Immature natural killer cell (primary cell): Measurements from ENCODE around the gene PIK3R3. TPM values are rescaled to one million over a fixed set of nuclear protein-coding genes. Genes with fewer than 3 reads are reported as not detected.
A peak's percentile ranks its signal among the peaks of the same experiment; 100 is the strongest.

Source experiments
- DNase-seq, 3 donors: peaks; one replicate each; pipeline ENCODE4 v3.0.0; 2022; ENCODE audit warnings: mixed read lengths in 1 of 3
- H3K27ac Mint-ChIP-seq, 6 donors: one replicate each; pipeline ENCODE4 v1.8.0; 2020; ENCODE audit warnings: mixed read lengths in 6 of 6, mild to moderate bottlenecking in 5 of 6, inconsistent platforms in 4 of 6, moderate library complexity in 3 of 6
- H3K27me3 Mint-ChIP-seq, 3 donors: one replicate each; pipeline ENCODE4 v1.8.0; 2020 to 2021; ENCODE audit warnings: low read depth in 3 of 3, mild to moderate bottlenecking in 3 of 3, mixed read lengths in 3 of 3, moderate library complexity in 3 of 3, inconsistent platforms in 1 of 3
- H3K36me3 Mint-ChIP-seq, 3 donors: one replicate each; pipeline ENCODE4 v1.8.0; 2020; ENCODE audit warnings: mixed read lengths in 3 of 3, inconsistent platforms in 2 of 3, mild to moderate bottlenecking in 2 of 3
- H3K4me1 Mint-ChIP-seq, 2 donors: one replicate each; pipeline ENCODE4 v1.8.0; 2020; ENCODE audit warnings: inconsistent platforms in 2 of 2, mild to moderate bottlenecking in 2 of 2, mixed read lengths in 2 of 2, moderate library complexity in 1 of 2
- H3K4me3 Mint-ChIP-seq, 5 donors: one replicate each; pipeline ENCODE4 v1.8.0; 2020; ENCODE audit warnings: mild to moderate bottlenecking in 5 of 5, mixed read lengths in 5 of 5, inconsistent platforms in 3 of 5, moderate library complexity in 3 of 5
- H3K9me3 Mint-ChIP-seq, 6 donors: one replicate each; pipeline ENCODE4 v1.8.0; 2020; ENCODE audit warnings: mild to moderate bottlenecking in 6 of 6, mixed read lengths in 6 of 6, inconsistent platforms in 4 of 6, moderate library complexity in 3 of 6
- polyA plus RNA-seq, 3 donors: library from polyadenylated mRNA; unstranded; fragments of 300-500 nt; fragmentation: Illumina TruSeq; gene quantifications; one replicate each; pipeline ENCODE4 v1.2.3, GENCODE V29; 2021

Gene PIK3R3
- polyA plus RNA-seq, result 1 to 10 TPM; 1.6 to 7.7 (median 3.7) TPM

DNA sequence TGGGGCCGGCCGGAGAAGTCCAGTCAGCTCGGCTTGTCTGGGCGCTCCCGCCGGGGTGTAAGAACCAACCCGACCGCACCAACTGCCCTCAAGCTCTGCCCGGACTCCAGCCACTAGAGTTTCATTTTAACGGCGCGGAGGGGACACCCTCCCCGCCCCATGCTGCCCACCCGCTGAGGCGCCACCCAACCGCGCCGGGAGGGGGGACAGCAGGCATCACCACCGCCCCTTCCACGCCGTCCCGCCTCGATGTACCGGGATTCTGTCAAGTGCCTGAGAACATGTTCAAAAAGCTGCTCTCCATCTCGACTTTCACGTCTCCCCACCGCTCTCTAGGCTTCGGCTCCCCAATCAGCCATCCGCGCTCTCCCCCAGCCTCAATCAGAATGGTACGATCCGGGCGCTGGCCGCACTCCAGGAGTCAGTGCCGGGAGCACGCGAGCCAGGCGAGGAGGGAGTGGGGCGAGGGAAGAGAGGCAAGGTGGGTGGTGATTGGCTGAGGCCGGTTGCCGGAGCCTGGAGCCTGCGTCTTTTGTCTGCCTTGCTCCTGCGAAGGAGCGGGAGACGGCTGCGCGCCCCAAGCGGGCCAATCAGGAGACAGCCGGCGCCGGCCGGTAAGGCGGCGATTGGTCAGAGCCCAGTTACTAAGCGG, at the start of gene PIK3R3:
Gene PIK3R3, minus strand, starts transcription at position 101 of the 652 bp plus-strand sequence. CDS start 677 bp downstream, outside the sequence.
- peaks cover 0 to 3% (median 0%) of the 10 kb centered on the region in 3 donors for H3K36me3 Mint-ChIP-seq
- H3K4me3 Mint-ChIP-seq, result peak within 1 kb of the TSS; percentile 99 to 100 (median 100)
- peaks cover 22 to 34% of the 10 kb centered on the region in 2 donors for H3K4me1 Mint-ChIP-seq
- peaks cover 0 to 2% (median 0%) of the 10 kb centered on the region in 6 donors for H3K9me3 Mint-ChIP-seq
- peaks cover 7 to 16% (median 10%) of the 10 kb centered on the region in 3 donors for H3K27me3 Mint-ChIP-seq
- peak; percentile 83 to 88 (median 86) for DNase-seq
- H3K27ac Mint-ChIP-seq, result peak within 1 kb of the TSS; percentile 97 to 100 (median 98)

DNA sequence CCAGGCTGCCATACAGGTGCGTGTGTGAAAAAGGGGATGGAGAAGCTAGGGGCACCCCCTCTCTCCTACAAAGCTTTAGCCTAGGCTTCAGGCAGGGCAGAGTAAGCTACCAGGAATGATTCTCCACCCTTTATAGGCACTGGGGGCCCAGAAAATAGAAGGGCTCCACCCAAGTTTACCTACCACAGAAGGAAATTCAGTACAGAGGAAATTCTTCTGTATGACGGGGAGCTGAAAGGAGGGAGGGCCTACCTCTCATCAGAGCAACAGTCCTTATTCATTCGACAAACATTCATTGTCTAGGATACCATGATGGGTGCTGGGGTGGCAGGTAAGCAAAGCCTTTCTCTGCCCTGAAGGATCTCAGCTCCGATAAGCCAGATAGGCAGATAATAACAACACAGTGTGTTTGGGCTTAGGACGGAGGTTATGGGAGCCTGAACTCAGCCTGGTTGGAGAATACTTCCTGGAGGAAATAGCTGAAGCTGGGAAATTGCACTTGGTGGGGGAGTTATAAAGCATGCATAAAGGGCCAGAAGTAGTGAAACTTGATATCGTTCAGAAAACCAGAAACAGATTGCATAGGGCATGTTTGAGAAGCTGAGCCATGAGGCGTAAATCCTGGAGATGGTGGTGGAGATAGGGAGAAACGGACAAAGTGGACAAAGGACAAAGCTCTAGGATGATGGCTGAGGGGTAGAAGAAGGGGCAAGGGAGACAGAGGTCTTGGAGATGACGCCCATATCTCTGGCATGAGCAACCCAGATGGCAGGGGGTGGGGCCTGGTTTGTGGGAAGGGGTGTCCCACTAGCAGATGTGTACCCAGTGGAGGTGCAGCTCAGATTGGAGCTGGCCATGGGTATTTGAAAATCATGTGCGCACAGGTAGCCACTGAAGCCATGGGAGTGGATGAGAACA, 49.2 kb upstream of the PIK3R3 start:
- H3K36me3 Mint-ChIP-seq, result no peaks in the 10 kb centered on the region
- H3K27ac Mint-ChIP-seq, result no peak overlapping the region
- H3K9me3 Mint-ChIP-seq, result no peaks in the 10 kb centered on the region
- DNase-seq, result no peak
- peaks cover 21 to 23% of the 10 kb centered on the region in 2 donors for H3K4me1 Mint-ChIP-seq
- no peak overlapping the region for H3K4me3 Mint-ChIP-seq
- peaks cover 0 to 3% (median 0%) of the 10 kb centered on the region in 3 donors for H3K27me3 Mint-ChIP-seq

DNA sequence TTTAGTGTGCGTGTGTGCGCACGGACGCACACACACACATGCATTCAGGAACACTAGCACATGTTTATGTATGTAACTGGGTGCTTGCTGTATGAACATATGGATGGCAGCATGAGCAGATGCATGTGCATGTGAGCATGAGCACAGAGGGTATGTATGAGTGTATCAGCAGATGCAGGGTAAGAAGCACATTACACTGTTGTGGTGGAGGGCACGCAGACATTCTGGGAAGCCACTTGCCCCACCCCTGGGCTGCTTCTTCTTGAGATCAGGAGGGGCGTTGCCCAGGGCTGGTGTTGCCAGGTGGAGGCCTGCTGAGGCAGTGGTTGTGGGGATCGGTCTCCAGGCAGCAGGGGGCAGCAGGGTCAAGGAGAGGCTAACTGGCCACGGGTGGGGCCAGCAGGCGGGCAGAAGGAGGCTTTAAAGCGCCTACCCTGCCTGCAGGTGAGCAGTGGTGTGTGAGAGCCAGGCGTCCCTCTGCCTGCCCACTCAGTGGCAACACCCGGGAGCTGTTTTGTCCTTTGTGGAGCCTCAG, 47.7 kb upstream of the PIK3R3 start:
- Mint-ChIP-seq H3K36me3 (no peaks in the 10 kb centered on the region), H3K4me1 (peaks cover 17 to 18% of the 10 kb centered on the region in 2 donors), H3K27ac (no peak overlapping the region), H3K4me3 (no peak overlapping the region), H3K9me3 (no peaks in the 10 kb centered on the region), H3K27me3 (peaks cover 0 to 3% (median 0%) of the 10 kb centered on the region in 3 donors)
- DNase-seq, result no peak

DNA sequence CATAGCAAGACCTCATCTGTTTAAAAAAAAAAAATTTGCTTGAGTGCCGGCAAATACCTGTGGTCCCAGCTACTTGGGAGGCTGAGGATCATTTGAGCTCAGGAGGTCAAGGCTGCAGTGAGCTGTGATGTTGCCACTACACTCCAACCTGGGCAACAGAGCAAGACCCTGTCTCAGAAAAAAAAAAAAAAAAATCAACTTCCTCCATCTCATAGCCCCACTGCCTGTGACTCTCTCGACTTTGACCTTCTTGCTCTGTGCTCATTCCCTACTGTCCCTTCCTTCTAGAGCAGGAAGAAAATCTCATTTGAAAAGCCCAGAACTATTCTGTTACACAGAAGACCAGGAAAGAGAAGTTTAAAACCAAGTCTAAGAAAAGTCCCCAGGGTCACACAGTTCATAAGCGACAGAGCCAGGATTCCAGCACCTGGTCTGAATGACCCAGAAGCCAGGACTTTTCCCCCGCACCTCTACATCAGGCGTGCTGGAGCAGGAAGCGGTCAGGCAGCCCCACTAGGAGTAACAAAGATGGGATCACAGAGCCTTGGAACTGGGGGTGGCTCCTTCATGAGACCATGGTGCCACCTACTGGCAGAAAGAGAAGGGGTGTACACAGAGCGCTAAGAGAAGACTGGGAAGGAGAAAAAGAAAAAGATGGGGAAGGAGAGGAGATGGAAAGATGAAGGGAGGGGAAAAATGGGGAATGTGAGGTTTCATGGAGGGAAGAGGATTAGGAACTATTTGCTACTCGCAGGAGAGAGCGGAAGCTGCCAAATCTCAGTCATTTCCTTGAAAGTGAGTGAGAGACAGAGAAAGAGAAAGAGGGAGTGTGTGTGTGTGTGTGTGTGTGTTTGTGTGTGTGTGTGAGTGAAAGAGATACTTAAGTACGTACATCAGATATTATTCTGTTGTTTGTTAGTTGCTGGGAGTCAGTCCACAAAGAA, 47.0 kb upstream of the PIK3R3 start:
- Mint-ChIP-seq H3K27ac (no peak overlapping the region), H3K9me3 (no peaks in the 10 kb centered on the region), H3K36me3 (no peaks in the 10 kb centered on the region), H3K27me3 (peaks cover 0 to 1% (median 0%) of the 10 kb centered on the region in 3 donors), H3K4me3 (no peak overlapping the region), H3K4me1 (peaks cover 10 to 11% of the 10 kb centered on the region in 2 donors)
- peak; percentile 53 to 65 (median 58) for DNase-seq

DNA sequence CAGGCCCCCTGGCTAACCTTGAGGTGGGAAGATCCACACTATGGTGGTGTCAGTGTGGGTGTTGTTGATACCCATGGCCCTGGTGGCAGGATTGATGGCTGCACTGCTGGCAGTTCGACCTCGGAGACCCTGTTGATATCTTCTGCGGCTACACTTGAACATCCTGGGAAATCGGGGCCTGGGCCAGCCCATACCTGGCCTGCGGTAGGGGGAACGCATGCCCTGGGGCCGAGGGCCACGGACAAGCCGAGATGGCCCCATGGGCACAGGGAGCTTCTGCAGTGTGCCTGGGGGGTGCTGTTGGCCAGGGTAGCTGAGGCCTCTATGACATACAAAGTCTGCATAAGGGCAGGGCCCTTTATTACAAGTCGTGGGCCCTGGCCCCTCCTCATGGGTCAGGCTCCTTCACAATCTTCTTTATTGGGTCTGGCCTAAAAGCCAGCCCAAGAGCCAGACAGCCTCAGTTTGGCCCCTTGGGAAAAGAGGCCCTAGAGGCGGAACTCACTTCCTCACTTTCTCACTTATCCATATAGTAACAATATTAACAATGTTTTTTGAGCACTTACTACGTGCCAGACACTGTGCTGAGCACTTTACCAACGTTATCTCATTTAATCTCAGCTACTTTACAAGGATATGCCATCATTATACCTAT, 43.9 kb upstream of the PIK3R3 start, which contains the start of gene P3R3URF:
Gene P3R3URF, minus strand, starts transcription at position 278 of the 655 bp plus-strand sequence. Its CDS starts 17 bp downstream, at position 261.
- Mint-ChIP-seq H3K9me3 (peaks cover 0 to 1% (median 0%) of the 10 kb centered on the region in 6 donors), H3K4me1 (no peaks in the 10 kb centered on the region), H3K4me3 (no peak within 1 kb of the TSS), H3K27ac (no peak within 1 kb of the TSS), H3K27me3 (peaks cover 0 to 4% (median 2%) of the 10 kb centered on the region in 3 donors), H3K36me3 (no peaks in the 10 kb centered on the region)
- no peak for DNase-seq

DNA sequence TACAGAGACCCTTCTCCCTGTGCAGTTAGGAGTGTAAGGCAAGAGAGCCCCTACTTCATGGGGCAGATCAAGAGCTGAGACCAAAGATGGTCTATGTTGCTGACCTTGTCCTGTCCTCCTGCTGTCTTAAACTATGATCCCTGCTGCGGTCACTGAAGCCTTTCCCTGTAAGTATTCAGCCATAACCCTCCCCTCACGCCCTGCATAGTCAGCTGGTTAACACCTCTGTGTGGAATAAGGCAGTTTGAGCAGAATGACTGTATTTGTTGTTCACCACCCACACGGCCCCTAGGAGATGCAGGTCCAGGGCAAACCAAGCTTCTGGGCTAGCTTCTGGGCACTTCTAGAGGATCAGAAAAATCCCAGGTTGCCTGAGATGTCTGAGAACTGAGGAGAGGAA, 42.8 kb upstream of the PIK3R3 start:
- peaks cover 0 to 4% (median 2%) of the 10 kb centered on the region in 3 donors for H3K27me3 Mint-ChIP-seq
- H3K4me3 Mint-ChIP-seq, result no peak overlapping the region
- no peak for DNase-seq
- no peaks in the 10 kb centered on the region for H3K4me1 Mint-ChIP-seq
- no peak overlapping the region for H3K27ac Mint-ChIP-seq
- H3K36me3 Mint-ChIP-seq, result no peaks in the 10 kb centered on the region
- H3K9me3 Mint-ChIP-seq, result peaks cover 0 to 1% (median 0%) of the 10 kb centered on the region in 6 donors

DNA sequence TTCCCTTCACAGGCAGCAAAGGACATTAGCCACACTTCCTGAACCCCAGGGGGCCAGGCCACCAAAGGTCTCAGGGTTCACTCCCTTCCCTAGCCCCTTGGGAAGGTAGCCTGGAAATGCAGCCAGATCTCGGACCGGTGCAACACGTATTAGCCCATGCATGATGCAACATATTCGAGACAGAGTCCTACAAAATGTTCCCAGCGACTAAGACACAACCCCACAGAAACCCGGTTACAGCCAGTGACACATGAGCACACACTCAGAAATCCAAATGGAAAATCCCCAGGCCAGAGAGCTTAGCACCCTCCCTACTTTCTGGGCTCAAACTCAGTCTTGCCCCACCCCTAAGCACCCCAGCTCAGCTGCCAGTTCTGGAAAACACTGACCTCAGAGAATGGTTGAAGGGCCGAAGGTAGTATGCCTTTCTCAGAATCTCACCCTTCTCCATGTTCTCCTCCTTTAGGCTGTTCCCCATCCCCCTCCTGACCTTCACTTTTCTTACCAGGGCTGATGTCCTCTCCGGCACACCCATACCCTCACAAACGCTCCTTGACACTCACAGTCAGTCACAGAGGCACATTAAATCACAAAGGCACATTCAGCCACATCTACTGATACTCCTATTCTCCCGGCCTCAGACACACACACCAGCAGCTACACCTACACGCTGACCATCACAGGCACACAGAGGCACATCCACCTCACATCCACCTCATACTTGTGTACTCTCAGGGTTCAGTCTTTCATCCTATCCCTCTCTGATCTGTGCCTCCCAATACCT, 42.2 kb upstream of the PIK3R3 start, which contains the start of gene TSPAN1:
Gene TSPAN1, plus strand, starts transcription at position 640 of the 784 bp plus-strand sequence. CDS start 6,021 bp downstream, outside the sequence.
- no peak for DNase-seq
- H3K4me1 Mint-ChIP-seq, result no peaks in the 10 kb centered on the region
- no peak within 1 kb of the TSS for H3K27ac Mint-ChIP-seq
- no peak within 1 kb of the TSS for H3K4me3 Mint-ChIP-seq
- peaks cover 0 to 6% (median 2%) of the 10 kb centered on the region in 3 donors for H3K27me3 Mint-ChIP-seq
- H3K36me3 Mint-ChIP-seq, result no peaks in the 10 kb centered on the region
- H3K9me3 Mint-ChIP-seq, result peaks cover 0 to 1% (median 0%) of the 10 kb centered on the region in 6 donors

DNA sequence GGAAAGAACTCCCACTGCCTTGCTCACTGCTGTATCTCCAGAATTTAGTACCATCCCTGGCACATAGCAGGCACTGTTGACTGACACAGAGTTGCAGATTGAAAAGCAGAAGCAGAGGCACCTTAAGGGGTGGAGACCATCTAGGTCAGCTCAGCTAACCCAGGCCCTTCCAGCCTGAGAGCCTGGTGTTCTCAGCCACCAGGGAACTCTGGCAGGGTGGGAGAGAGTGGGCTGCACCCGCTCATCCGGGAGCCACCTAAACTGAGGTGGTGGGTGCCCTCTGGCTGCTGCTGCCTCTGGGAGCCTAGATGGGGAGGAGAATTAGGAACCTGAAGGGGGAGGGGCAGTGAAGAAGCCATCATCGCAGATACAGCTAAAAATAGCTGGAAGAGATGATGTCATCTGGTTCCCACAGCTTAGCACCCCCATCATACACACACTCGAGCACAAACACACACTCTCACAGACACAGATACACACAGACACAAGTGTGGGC, 41.0 kb upstream of the PIK3R3 start:
- H3K9me3 Mint-ChIP-seq, result peaks cover 0 to 1% (median 0%) of the 10 kb centered on the region in 6 donors
- no peaks in the 10 kb centered on the region for H3K4me1 Mint-ChIP-seq
- H3K4me3 Mint-ChIP-seq, result no peak overlapping the region
- no peak overlapping the region for H3K27ac Mint-ChIP-seq
- H3K36me3 Mint-ChIP-seq, result no peaks in the 10 kb centered on the region
- DNase-seq, result no peak
- H3K27me3 Mint-ChIP-seq, result peaks cover 0 to 6% (median 2%) of the 10 kb centered on the region in 3 donors

DNA sequence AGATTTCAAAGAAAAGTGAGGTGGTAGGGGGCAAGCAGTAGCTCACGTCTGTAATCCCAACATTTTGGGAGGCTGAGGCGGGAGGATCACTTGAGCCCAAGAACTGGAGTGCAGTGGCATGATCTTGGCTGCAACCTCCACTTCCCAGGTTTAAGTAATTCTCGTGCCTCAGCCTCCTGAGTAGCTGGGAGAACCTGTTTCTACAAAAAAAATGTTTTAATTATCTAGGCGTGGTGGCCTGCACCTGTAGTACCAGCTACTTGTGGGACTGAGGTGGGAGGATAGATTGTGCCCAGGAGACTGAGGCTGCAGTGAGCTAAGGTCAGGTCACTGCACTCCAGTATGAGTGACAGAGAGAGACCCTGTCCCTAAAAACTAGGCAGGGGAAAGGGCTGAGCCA, 39.9 kb upstream of the PIK3R3 start:
- no peak for DNase-seq

DNA sequence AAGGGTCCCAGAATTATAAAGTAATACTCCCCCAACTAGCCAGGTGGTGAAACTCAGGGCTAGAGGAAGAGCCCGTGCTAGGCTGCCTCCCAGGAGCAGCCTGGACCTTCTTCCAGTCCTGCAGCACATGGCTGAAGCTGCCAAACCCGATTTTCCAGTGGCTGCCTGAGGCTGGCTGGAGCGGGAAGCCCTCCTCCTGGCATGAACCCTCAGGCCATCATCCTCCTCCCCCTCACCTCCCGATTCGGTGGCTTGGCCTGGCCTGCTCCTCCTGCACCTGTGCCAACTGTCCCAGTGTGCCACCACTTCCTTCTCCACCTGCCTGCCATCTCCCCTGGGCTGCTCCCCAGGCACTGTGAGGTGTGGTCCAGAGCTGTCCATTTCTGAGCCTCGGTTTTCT, 39.4 kb upstream of the PIK3R3 start:
- Mint-ChIP-seq H3K4me1 (peaks cover 7 to 11% of the 10 kb centered on the region in 2 donors), H3K36me3 (no peaks in the 10 kb centered on the region), H3K9me3 (peaks cover 0 to 1% (median 0%) of the 10 kb centered on the region in 6 donors), H3K27ac (no peak overlapping the region), H3K4me3 (no peak overlapping the region), H3K27me3 (peaks cover 0 to 6% (median 2%) of the 10 kb centered on the region in 3 donors)
- DNase-seq, result no peak

More for the DNA sequence above, 39.9 kb upstream of the PIK3R3 start:
- Mint-ChIP-seq H3K9me3 (peaks cover 0 to 1% (median 0%) of the 10 kb centered on the region in 6 donors), H3K4me1 (peaks cover 3 to 6% of the 10 kb centered on the region in 2 donors), H3K27me3 (peaks cover 0 to 6% (median 2%) of the 10 kb centered on the region in 3 donors), H3K27ac (no peak overlapping the region), H3K36me3 (no peaks in the 10 kb centered on the region), H3K4me3 (no peak overlapping the region)

DNA sequence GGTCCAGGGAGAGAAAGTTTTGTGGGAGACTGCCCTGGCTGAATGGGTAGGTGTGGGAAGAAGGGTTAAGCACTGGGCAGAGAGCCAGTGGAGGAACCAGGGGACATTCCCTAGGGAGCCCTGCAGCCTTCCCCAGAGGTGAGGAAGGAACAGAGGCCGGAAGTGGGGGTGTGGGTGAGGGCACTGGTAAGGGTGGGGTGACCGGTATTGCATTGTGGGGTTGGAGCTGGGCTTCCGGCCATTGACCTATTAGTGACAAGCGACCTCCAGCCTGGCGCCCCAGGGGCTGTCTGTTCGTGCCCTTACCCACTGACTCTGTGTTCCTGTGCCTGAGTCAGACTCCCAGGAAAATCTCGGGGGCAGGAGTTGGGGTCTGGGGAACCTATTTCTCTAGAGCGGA, 38.9 kb upstream of the PIK3R3 start:
- peaks cover 1 to 6% (median 2%) of the 10 kb centered on the region in 3 donors for H3K27me3 Mint-ChIP-seq
- peaks cover 0 to 1% (median 0%) of the 10 kb centered on the region in 6 donors for H3K9me3 Mint-ChIP-seq
- no peaks in the 10 kb centered on the region for H3K36me3 Mint-ChIP-seq
- H3K27ac Mint-ChIP-seq, result no peak overlapping the region
- no peak for DNase-seq
- H3K4me1 Mint-ChIP-seq, result peaks cover 12 to 16% of the 10 kb centered on the region in 2 donors
- H3K4me3 Mint-ChIP-seq, result no peak overlapping the region
